AML-193 (cell line): ENCODE results near the gene PYGB.

Experiments used
- DNase-seq, 2 experiments: peaks; one replicate each; lab custom pipeline; 2025; lab: John Stamatoyannopoulos, UW

The PYGB gene

DNA sequence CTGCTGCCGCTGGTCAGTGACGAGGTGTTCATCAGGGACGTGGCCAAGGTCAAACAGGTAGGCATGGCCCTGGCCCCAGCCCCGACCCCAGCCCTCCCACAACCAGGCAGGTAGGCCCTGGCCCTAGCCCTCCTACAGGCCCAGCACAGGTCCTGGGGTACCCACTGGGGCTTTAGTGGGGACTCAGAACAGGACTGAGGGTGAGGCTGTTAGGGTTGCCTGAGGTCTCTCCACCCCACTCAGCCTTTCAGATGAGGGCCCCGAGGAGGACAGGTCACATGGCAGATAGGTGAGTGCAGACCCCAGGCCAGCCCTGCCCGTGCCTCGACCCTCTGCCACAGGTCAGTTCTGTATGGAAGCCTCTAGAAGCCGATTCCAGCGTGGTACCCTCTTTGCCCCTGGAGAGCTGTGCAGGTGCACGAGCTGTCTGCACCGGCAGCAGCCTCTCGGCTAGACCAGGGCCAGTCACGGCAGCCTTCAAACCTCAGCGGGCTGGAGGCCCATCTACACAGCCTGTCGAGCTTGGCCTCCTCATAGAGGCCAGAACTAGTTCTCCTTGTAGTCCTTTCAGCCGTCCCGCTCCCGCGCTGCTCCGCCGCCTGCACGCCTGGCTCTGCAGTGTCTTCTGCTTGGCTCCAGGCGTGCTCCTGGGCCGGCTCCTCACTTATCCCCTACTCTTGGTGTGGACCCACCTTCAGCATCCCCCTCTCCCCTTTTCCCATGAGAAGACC lies 35.5 kb downstream of the PYGB start:
- no peak for DNase-seq

GRCh38 chr20:25284131-25284601 lies 36.3 kb downstream of the PYGB start:
- DNase-seq, result no peak

- DNase-seq, result no peak
Observed at GRCh38 chr20:25285091-25285647, 37.3 kb downstream of the PYGB start.

GRCh38 chr20:25285856-25286798 lies 38.2 kb downstream of the PYGB start:
- DNase-seq, result no peak

- no peak for DNase-seq
Observed at GRCh38 chr20:25286917-25287316, 39.0 kb downstream of the PYGB start.

GRCh38 chr20:25287631-25288290 lies 39.9 kb downstream of the PYGB start:
- no peak for DNase-seq

DNA sequence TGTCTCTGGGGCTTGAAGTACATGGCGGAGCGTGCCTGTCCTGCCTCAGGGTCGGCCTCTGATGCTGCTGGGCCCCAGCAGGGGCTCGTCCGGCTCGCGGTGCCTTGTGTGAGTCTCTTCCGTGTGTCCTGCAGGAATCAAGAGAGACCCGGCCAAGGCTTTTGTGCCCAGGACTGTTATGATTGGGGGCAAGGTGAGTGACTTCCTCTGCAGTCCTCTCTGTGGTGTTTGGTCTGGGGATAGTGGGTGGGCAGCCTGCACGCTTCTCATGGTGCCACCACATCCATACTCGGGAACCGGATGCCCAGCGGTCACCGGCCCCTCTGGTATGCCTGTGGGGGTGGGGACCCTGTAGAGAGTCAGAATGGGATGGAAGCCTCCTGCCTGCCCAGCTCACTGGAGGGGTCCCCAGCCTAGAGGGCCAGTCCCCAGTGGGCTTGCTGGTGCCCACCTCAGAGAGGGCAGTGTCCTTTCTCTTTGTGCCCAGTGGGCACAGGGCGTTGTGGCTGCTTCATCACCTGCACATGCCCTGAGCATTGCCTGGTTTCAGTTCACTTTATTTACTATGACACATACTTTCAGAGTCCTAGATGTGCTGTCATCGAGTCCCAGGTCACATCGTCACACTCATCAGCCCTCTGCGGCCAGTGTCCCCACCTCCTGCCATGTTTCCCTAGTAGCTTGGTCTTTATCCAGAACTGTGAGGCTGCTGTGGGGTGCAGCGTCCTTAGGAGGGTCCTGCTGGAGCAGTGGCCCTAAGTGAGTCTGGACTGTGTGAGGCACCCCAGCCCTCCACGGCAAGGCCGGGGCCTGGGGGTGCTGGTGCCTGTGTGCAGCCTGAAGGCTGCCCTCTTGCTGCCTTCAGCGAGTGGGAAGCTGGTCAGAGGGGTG lies 40.7 kb downstream of the PYGB start:
- no peak for DNase-seq

DNA sequence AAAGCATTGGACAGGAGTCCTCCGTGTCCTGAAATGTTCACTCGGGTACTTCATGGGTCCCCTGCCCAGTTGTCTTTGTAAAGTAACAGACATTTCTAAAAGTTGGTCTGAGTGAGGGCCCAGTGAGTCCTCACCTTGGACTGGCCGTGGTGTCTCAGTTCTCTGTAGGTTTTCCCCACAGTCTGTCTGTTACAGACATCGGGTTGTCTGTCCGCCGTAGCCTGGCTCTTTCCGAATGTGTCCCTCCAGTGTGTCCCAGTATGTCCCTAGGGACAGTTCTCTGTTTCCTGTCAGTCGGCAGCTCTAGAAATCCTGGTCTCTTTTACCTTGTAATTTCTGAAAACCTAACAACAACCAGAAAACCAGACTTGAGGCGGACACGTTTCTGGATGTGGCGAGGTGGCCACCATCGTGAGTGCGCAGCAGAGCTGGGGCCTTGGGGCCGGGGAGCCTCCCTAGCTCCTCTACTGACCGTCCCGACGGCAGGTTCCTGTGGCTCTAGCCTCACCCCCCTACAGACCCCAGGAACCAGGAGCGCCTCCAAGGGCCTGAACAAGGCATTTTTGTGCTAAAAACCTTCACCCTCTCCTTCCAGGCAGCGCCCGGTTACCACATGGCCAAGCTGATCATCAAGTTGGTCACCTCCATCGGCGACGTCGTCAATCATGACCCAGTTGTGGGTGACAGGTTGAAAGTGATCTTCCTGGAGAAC lies 42.2 kb downstream of the PYGB start:
- no peak for DNase-seq

- DNase-seq, result no peak
Observed at GRCh38 chr20:25290646-25291431, 43.0 kb downstream of the PYGB start.

- no peak for DNase-seq
Observed at GRCh38 chr20:25291432-25292133, 43.7 kb downstream of the PYGB start.

GRCh38 chr20:25292176-25292891 lies 44.4 kb downstream of the PYGB start:
- no peak for DNase-seq

DNA sequence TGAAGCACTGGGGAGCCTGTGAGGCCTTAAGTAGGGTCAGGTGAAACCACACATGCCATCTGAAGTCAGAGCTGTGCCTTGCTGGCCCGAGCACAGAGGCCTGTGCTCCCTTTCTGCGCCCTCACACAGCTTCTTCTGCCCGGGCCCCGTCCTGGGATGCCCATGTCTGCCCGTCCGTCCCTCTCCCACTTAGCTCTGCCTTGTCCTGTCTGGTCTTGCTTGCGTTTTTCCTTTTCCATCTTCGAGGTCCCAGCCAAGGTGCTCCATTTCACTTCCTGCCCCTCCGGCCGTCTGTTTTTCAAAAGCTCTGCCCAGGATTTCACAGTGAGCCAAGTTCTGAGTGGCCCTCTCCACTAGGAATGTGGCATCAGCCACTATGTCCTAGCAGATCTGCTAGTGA lies 45.6 kb downstream of the PYGB start:
- DNase-seq, result no peak

- no peak for DNase-seq
Observed at GRCh38 chr20:25293910-25294458, 46.1 kb downstream of the PYGB start.

- DNase-seq, result peak in 1 of 2 experiments; percentile 5
Observed at GRCh38 chr20:25294459-25295385, 46.8 kb downstream of the PYGB start.

DNA sequence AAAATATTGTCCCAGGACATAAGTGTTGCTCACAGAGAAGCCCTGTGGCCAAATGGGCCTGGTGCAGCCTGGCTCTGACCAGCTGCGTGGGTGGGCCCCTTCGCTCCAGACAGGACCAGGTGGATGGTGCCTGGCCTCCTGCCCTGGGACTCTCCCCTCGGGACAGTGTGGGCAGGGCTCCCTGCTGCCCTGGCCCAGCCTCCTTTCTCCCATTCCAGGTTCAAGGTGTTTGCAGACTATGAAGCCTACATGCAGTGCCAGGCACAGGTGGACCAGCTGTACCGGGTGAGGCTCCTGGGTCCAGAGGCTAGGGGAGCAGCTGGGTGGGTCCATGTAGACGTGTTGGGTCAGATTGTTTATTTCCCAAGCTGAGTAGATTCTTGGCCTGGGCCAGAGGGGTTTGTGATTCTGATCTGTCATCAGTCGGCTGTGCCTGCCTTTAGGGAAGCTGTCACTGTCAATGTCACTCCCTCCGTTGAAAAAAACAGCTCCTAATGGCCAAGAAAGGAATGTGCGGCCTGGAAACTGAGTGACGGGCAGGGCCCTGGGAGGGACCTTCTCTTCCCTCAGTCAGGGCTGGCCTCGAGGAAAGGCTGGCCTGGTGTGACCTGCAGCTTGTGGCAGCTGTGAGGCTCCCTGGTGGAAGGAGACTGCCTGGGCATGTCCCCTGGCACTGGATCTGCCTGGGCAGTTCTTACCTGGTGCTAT lies 47.7 kb downstream of the PYGB start:
- no peak for DNase-seq
